ENCODE measurements around the gene RAMP1. TPM values are rescaled to one million over a fixed set of nuclear protein-coding genes. Genes with fewer than 3 reads are reported as not detected.

The RAMP1 gene
- total RNA-seq, 4 donors from 2014 or later: 0.78 to 4.2 (median 3.0) TPM

- H3K9me3 ChIP-seq: no peaks in the 10 kb centered on the region
- DNase-seq: no peak
- 90 to 96% methylated on average over 5 of the region's 5 CpGs for WGBS, 2 donors
- TF ChIP-seq POLR2A (IDR thresholded peaks at IDR 0.05): no peak
- no peak for TF ChIP-seq CTCF (IDR thresholded peaks at IDR 0.05)
- H3K4me1 ChIP-seq: peaks cover 0 to under 1% of the 10 kb centered on the region in 2 donors
- H3K36me3 ChIP-seq: no peaks in the 10 kb centered on the region
- H3K27me3 ChIP-seq: no peaks in the 10 kb centered on the region
- intact Hi-C loops (cut with DNase I): no loop called here
- H3K27ac ChIP-seq: no peak overlapping the region
- H3K4me3 ChIP-seq (replicated peaks in 1 of 3): no peak overlapping the region
These were observed 58.4 kb downstream of the RAMP1 start for GRCh38 chr2:237917696-237918374.

GRCh38 chr2:237919593-237919992 lies 60.2 kb downstream of the RAMP1 start:
- Histone ChIP-seq H3K27ac (no peak overlapping the region), H3K4me3 (replicated peaks in 1 of 3) (no peak overlapping the region), H3K9me3 (no peaks in the 10 kb centered on the region), H3K36me3 (no peaks in the 10 kb centered on the region), H3K27me3 (no peaks in the 10 kb centered on the region), H3K4me1 (peaks cover 0 to 6% of the 10 kb centered on the region in 2 donors)
- TF ChIP-seq POLR2A (IDR thresholded peaks at IDR 0.05) (no peak), CTCF (IDR thresholded peaks at IDR 0.05) (no peak)
- WGBS, 2 donors: 65 to 71% methylated on average over 6 of the region's 6 CpGs
- DNase-seq: no peak
- intact Hi-C loops (cut with DNase I): no loop called here

GRCh38 chr2:237920673-237921072 lies 61.2 kb downstream of the RAMP1 start:
- intact Hi-C loops (cut with DNase I): no loop called here
- Histone ChIP-seq H3K9me3 (no peaks in the 10 kb centered on the region), H3K27ac (no peak overlapping the region), H3K4me3 (replicated peaks in 1 of 3) (no peak overlapping the region), H3K36me3 (no peaks in the 10 kb centered on the region), H3K4me1 (peaks cover 0 to 6% of the 10 kb centered on the region in 2 donors), H3K27me3 (no peaks in the 10 kb centered on the region)
- no peak for DNase-seq
- 86 to 87% methylated on average over 14 of the region's 14 CpGs for WGBS, 2 donors
- TF ChIP-seq POLR2A (IDR thresholded peaks at IDR 0.05) (no peak), CTCF (IDR thresholded peaks at IDR 0.05) (no peak)

GRCh38 chr2:237921967-237922492 lies 62.6 kb downstream of the RAMP1 start:
- TF ChIP-seq POLR2A (IDR thresholded peaks at IDR 0.05) (no peak), CTCF (IDR thresholded peaks at IDR 0.05) (no peak)
- Histone ChIP-seq H3K27ac (no peak overlapping the region), H3K27me3 (no peaks in the 10 kb centered on the region), H3K36me3 (no peaks in the 10 kb centered on the region), H3K4me1 (peaks cover 0 to 6% of the 10 kb centered on the region in 2 donors), H3K9me3 (no peaks in the 10 kb centered on the region), H3K4me3 (replicated peaks in 1 of 3) (no peak overlapping the region)
- no peak for DNase-seq
- intact Hi-C loops (cut with DNase I): no loop called here
- WGBS, 2 donors: 91 to 95% methylated on average over 9 to 10 of the region's 10 CpGs

- H3K4me3 ChIP-seq (replicated peaks in 1 of 3): no peak overlapping the region
- no peaks in the 10 kb centered on the region for H3K27me3 ChIP-seq
- no peak overlapping the region for H3K27ac ChIP-seq
- no peak for DNase-seq
- H3K36me3 ChIP-seq: no peaks in the 10 kb centered on the region
- 55 to 65% methylated on average over 5 to 8 of the region's 13 CpGs for WGBS, 2 donors
- TF ChIP-seq CTCF (IDR thresholded peaks at IDR 0.05): no peak
- TF ChIP-seq POLR2A (IDR thresholded peaks at IDR 0.05): no peak
- peaks cover 0 to 6% of the 10 kb centered on the region in 2 donors for H3K4me1 ChIP-seq
- intact Hi-C loops (cut with DNase I): no loop called here
- H3K9me3 ChIP-seq: no peaks in the 10 kb centered on the region
These were observed 63.4 kb downstream of the RAMP1 start for GRCh38 chr2:237922641-237923361.

Measured in thyroid gland (tissue), 4 donors.